ENCODE results near the gene ZBTB34.
"Not testable (repeated sequence)": the region's sequence is repeated elsewhere in the genome, so short reads cannot be mapped to it uniquely, and the experiment has no call there.

The ZBTB34 gene

GRCh38 chr9:126822278-126822677, 38.2 kb upstream of the ZBTB34 start:
- no peak for TF ChIP-seq CTCF (conservative IDR thresholded peaks at IDR 0.05; ENCODE audit: low read depth, low read length)
- DNase-seq (ENCODE audit: low read depth): no peak
- H3K4me3 ChIP-seq (ENCODE audit: low read length): no peak overlapping the region

- TF ChIP-seq CTCF (conservative IDR thresholded peaks at IDR 0.05; ENCODE audit: low read depth, low read length): no peak
- no peak for DNase-seq (ENCODE audit: low read depth)
- no peak overlapping the region for H3K4me3 ChIP-seq (ENCODE audit: low read length)
Observed at GRCh38 chr9:126822873-126823272, 37.6 kb upstream of the ZBTB34 start.

GRCh38 chr9:126824052-126824451, 36.4 kb upstream of the ZBTB34 start:
- not testable (repeated sequence) for H3K4me3 ChIP-seq (ENCODE audit: low read length); DNase-seq (ENCODE audit: low read depth)

GRCh38 chr9:126827227-126827626, 33.2 kb upstream of the ZBTB34 start:
- no peak overlapping the region for H3K4me3 ChIP-seq (ENCODE audit: low read length)
- DNase-seq (ENCODE audit: low read depth): no peak
- no peak for TF ChIP-seq CTCF (conservative IDR thresholded peaks at IDR 0.05; ENCODE audit: low read depth, low read length)

- H3K4me3 ChIP-seq (ENCODE audit: low read length): no peak overlapping the region
- no peak for DNase-seq (ENCODE audit: low read depth)
- TF ChIP-seq CTCF (conservative IDR thresholded peaks at IDR 0.05; ENCODE audit: low read depth, low read length): no peak
Observed at GRCh38 chr9:126829035-126829434, 31.4 kb upstream of the ZBTB34 start.

GRCh38 chr9:126830827-126831226, 29.6 kb upstream of the ZBTB34 start:
- TF ChIP-seq CTCF (conservative IDR thresholded peaks at IDR 0.05; ENCODE audit: low read depth, low read length): no peak
- H3K4me3 ChIP-seq (ENCODE audit: low read length): no peak overlapping the region
- DNase-seq (ENCODE audit: low read depth): no peak

- H3K4me3 ChIP-seq (ENCODE audit: low read length): no peak overlapping the region
- no peak for TF ChIP-seq CTCF (conservative IDR thresholded peaks at IDR 0.05; ENCODE audit: low read depth, low read length)
- no peak for DNase-seq (ENCODE audit: low read depth)
Observed at GRCh38 chr9:126832440-126832839, 28.0 kb upstream of the ZBTB34 start.

- no peak for DNase-seq (ENCODE audit: low read depth)
- no peak overlapping the region for H3K4me3 ChIP-seq (ENCODE audit: low read length)
- TF ChIP-seq CTCF (conservative IDR thresholded peaks at IDR 0.05; ENCODE audit: low read depth, low read length): no peak
Observed at GRCh38 chr9:126833020-126833419, 27.4 kb upstream of the ZBTB34 start.
